DOHH2 (cell line): ENCODE data around the gene MIPOL1.
"Not testable (repeated sequence)": the region's sequence is repeated elsewhere in the genome, so short reads cannot be mapped to it uniquely, and the experiment has no call there.

Experiments
- CTCF ChIP-seq: fragments of 200-600 bp; sonication (generic); IDR thresholded peaks from one replicate; pipeline ENCODE4 v1.5.1; 2014; ENCODE audit warnings: antibody characterized with exemption, mild to moderate bottlenecking, low read depth, low read length; ENCODE audit not compliant: poor library complexity, severe bottlenecking
- EZH2phosphoT487 ChIP-seq: fragments of 200-600 bp; sonication (generic); IDR thresholded peaks from 2 replicates; pipeline ENCODE4 v1.6.1; 2017; ENCODE audit warnings: borderline replicate concordance, mild to moderate bottlenecking, antibody characterized with exemption, low read length, moderate library complexity, mixed read lengths

GRCh38 chr14:37295262-37295661 is 97.5 kb downstream of the MIPOL1 start:
- not testable (repeated sequence) for TF ChIP-seq CTCF, EZH2phosphoT487
